ENCODE results near the gene FSTL3. TPM values are rescaled to one million over a fixed set of nuclear protein-coding genes. Genes with fewer than 3 reads are reported as not detected.

FSTL3 gene
- total RNA-seq, 1 donor from 2014 or later = 2.2 TPM

DNA sequence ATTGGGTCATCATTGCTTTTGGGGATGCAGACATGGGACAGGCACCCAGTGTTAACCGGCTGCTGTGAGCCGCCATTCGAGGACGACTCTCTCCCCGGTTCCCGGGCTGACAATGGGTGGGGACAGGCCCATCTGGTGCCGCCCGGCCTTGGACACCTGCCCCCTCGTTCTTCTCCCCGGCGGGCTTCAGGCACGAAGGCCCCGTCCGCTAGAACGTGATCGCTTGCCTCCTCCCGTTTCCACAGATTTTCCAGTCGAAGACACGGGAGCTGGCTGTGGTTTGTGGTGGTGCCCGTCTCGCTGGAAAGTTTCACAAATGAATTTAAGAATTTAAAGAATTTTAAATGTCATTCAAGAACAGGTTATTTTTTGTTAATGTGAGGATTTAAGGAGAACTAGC is 34.6 kb downstream of the FSTL3 start:
- Mint-ChIP-seq H3K9me3 (peaks cover 7% of the 10 kb centered on the region), H3K27me3 (peaks cover 29% of the 10 kb centered on the region), H3K4me1 (peaks cover 2% of the 10 kb centered on the region), H3K27ac (no peak overlapping the region), H3K4me3 (no peak overlapping the region), H3K36me3 (ENCODE audit: low read depth) (no peaks in the 10 kb centered on the region)
- ATAC-seq (ENCODE audit: low read depth) (no peak), DNase-seq (no peak)
- intact Hi-C loops (cut with micrococcal nuclease) = loop anchor here (1.0 kb wide), 1 partner anchor 11 kb away; no protein-coding TSS in a partner anchor
- POLR2A ChIA-PET = no interaction called here
- TF ChIP-seq, protein P1, sequence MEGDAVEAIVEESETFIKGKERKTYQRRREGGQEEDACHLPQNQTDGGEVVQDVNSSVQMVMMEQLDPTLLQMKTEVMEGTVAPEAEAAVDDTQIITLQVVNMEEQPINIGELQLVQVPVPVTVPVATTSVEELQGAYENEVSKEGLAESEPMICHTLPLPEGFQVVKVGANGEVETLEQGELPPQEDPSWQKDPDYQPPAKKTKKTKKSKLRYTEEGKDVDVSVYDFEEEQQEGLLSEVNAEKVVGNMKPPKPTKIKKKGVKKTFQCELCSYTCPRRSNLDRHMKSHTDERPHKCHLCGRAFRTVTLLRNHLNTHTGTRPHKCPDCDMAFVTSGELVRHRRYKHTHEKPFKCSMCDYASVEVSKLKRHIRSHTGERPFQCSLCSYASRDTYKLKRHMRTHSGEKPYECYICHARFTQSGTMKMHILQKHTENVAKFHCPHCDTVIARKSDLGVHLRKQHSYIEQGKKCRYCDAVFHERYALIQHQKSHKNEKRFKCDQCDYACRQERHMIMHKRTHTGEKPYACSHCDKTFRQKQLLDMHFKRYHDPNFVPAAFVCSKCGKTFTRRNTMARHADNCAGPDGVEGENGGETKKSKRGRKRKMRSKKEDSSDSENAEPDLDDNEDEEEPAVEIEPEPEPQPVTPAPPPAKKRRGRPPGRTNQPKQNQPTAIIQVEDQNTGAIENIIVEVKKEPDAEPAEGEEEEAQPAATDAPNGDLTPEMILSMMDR (IDR thresholded peaks at IDR 0.05) = no peak
- CTCF ChIA-PET = no interaction called here

DNA sequence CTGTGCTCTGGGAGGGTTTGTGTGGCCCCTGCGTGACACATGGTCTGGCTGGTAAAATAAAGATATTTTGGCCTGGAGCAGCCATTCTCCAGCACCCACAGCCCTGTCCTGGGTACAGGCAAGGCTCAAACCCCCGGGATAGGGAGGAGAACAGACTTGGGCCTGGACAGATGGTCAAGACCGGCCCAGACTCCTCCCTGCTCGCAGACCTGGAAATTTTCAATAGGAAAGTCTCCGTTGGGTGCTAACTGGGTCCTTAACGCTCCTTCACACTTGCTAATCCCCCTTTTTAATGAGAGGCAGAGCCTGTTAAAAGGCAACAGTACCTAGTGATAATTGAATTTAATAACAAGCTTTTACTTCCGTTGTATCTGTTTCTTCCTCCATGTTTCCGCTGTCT is 35.1 kb downstream of the FSTL3 start:
- H3K36me3 Mint-ChIP-seq (ENCODE audit: low read depth) = no peaks in the 10 kb centered on the region
- peaks cover 7% of the 10 kb centered on the region for H3K9me3 Mint-ChIP-seq
- POLR2A ChIA-PET = no interaction called here
- peaks cover 2% of the 10 kb centered on the region for H3K4me1 Mint-ChIP-seq
- no peak overlapping the region for H3K27ac Mint-ChIP-seq
- TF ChIP-seq, protein P1 (IDR thresholded peaks at IDR 0.05) = no peak
- CTCF ChIA-PET = no interaction called here
- ATAC-seq (ENCODE audit: low read depth) (no peak), DNase-seq (no peak)
- intact Hi-C loops (cut with micrococcal nuclease) = no loop called here
- H3K27me3 Mint-ChIP-seq = peaks cover 31% of the 10 kb centered on the region
- H3K4me3 Mint-ChIP-seq = no peak overlapping the region

DNA sequence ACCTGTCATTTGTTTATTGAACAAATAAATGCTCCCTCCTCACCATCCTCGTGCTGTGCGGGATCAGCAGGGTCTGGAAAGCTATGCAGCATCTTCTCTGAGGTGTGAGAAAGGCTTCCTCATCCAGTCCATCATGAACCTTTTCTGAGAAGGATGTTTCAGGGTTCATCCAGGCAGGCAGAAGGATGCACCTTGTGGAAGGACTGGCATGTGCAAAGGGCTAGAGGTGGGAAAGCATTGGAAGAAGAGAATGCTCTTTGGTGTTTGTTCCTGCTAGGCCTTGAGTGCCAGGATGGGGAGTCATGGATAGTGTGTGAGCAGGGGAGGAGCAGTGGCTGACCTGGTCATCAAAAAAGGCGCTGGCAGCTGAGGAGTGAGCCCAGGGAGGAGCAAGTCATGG is 39.2 kb downstream of the FSTL3 start:
- ATAC-seq (ENCODE audit: low read depth) (no peak), DNase-seq (no peak)
- intact Hi-C loops (cut with micrococcal nuclease) = no loop called here
- Mint-ChIP-seq H3K4me3 (no peak overlapping the region), H3K27ac (no peak overlapping the region), H3K9me3 (peaks cover 4% of the 10 kb centered on the region), H3K27me3 (peaks cover 24% of the 10 kb centered on the region), H3K36me3 (ENCODE audit: low read depth) (no peaks in the 10 kb centered on the region), H3K4me1 (no peaks in the 10 kb centered on the region)
- ChIA-PET POLR2A (no interaction called here), CTCF (no interaction called here)
- TF ChIP-seq, protein P1 (IDR thresholded peaks at IDR 0.05) = no peak

DNA sequence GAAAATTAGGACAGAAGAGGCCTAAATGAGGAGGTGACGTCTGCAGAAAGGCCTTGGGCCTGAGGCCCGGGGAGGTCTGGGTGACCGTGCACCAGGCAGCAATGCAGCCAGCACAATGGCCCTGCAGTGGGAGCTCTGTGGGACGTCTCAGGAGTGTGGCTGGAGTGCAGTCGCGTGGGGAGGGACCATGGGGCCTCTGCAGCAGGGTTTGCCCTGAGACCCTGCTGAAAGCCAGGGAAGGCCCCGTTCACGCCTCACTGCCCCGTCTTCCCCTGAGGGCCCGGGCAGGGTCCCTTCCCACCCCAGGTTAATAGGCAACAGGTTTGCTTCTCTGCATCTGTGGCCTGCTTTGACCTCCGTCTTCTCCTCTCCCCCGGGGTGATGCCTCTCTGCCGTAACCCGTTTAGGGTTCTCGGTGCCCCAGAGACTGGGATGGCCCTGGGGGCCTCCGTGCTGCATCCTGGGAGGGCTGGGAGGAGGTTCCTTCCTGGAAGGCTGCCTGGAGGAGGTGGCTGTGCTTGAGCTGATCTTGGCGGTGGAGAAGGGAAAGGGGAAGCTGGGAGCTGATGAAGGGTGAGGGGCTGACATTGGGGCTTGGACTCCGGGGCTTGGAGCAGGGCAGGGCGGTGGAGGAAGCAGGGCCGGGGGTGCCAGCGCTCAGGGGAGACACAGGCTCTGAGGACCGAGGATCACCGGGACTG is 42.2 kb downstream of the FSTL3 start:
- Mint-ChIP-seq H3K27me3 (peaks cover 22% of the 10 kb centered on the region), H3K36me3 (ENCODE audit: low read depth) (no peaks in the 10 kb centered on the region), H3K27ac (no peak overlapping the region), H3K4me1 (peaks cover 10% of the 10 kb centered on the region), H3K4me3 (no peak overlapping the region), H3K9me3 (peaks cover 4% of the 10 kb centered on the region)
- ATAC-seq (ENCODE audit: low read depth) (no peak), DNase-seq (no peak)
- TF ChIP-seq, protein P1 (IDR thresholded peaks at IDR 0.05) = no peak
- ChIA-PET POLR2A (no interaction called here), CTCF (no interaction called here)
- intact Hi-C loops (cut with micrococcal nuclease) = no loop called here

DNA sequence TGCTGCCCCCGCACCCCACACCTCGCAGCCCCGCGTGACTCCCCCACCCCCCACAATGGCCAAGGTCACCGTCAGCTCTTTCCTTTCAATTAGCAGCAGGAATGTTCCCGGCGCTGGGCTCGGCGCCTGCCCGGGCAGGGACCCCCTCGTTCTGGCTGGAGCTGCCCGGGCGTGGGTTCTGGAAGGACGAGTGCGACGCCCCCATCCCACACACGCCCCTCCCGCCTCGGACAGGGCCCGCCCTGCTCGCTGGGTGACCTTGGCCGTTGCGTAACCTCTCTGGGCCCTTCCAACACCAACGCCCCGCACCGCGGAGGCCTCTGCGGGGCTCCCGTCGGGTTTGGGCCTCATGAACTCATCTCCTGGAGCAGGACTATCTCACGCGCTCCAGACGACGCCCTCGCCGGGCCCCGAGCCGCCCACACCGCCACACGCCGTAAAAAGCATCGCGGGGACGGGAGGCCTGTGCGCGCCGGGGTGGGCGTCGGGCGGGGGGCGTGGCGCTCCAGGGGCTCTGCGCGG is 42.9 kb downstream of the FSTL3 start:
- Mint-ChIP-seq H3K4me3 (no peak overlapping the region), H3K9me3 (peaks cover 4% of the 10 kb centered on the region), H3K4me1 (peaks cover 10% of the 10 kb centered on the region), H3K27me3 (peaks cover 22% of the 10 kb centered on the region), H3K27ac (no peak overlapping the region), H3K36me3 (ENCODE audit: low read depth) (no peaks in the 10 kb centered on the region)
- no peak for ATAC-seq (ENCODE audit: low read depth)
- no peak for DNase-seq
- TF ChIP-seq, protein P1 (IDR thresholded peaks at IDR 0.05) = no peak
- intact Hi-C loops (cut with micrococcal nuclease) = no loop called here
- ChIA-PET POLR2A (no interaction called here), CTCF (no interaction called here)

All from activated B cell treated with CpG ODN at 0.5 μM for 24 hours (primary cell).